HCT116 (cell line): ENCODE data around the gene SPATS2L. TPM values are rescaled to one million over a fixed set of nuclear protein-coding genes. Genes with fewer than 3 reads are reported as not detected.

Experiments
- ATAC-seq: fragments of 200-7000 bp; cut with Tn5 transposase; 2 replicates; pipeline ENCODE4 v1.9.1; 2020; ENCODE audit warnings: mild to moderate bottlenecking, moderate library complexity
- BruUV-seq: library from RNA; stranded (reverse); fragments of 400-500 nt; replicated peaks from 2 replicates; lab custom pipeline; 2021; lab: Mats Ljungman, UMichigan
- CTCF ChIA-PET: fragments of 300-600 bp; sonication (Branson Sonifier 250); formaldehyde crosslinking; loops from one replicate; lab custom pipeline; 2021; ENCODE audit warnings: antibody characterized with exemption; lab: Charles Lee
- POLR2A ChIA-PET: fragments of 300-600, 350-600 bp; sonication (Branson Sonifier 250); formaldehyde crosslinking; loops from one replicate; lab custom pipeline; 2021; ENCODE audit warnings: antibody characterized with exemption; lab: Charles Lee
- RAD21 ChIA-PET, 2 experiments: fragments of 300-600 bp; sonication (Branson Sonifier 250); formaldehyde crosslinking; loops; one replicate each; lab custom pipeline; 2023; ENCODE audit warnings: low total read pairs in 2 of 2; ENCODE audit not compliant: uncharacterized antibody in 2 of 2, unreplicated experiment in 2 of 2, low non-redundant PET in 1 of 2; lab: Charles Lee
- DNase-seq: peaks from one replicate; pipeline ENCODE4 v3.0.0-alpha.2; 2010; ENCODE audit warnings: low read depth, low spot score
- H2AFZ ChIP-seq: fragments of 200-600 bp; shearing (Covaris generic), sonication (generic); 2 replicates; pipeline ENCODE4 v1.6.1; 2017; ENCODE audit warnings: low read depth, mixed run types, mixed read lengths, antibody characterized with exemption, low read length; ENCODE audit not compliant: poor library complexity, severe bottlenecking
- H3K27ac ChIP-seq: 2 replicates; pipeline ENCODE4 v1.5.1; 2012; ENCODE audit warnings: low read depth, low read length
- H3K27me3 ChIP-seq: fragments of 200-600 bp; sonication (generic); 2 replicates; pipeline ENCODE4 v1.6.1; 2016; ENCODE audit warnings: mixed run types, low read length, mixed read lengths; ENCODE audit not compliant: insufficient read depth
- H3K36me3 ChIP-seq, 2 experiments: fragments of 200-500 bp in 1 of 2; fragments of 200-600 bp in 1 of 2; sonication (Bioruptor generic) in 1 of 2; sonication (generic) in 1 of 2; 2 replicates each; pipeline versions ENCODE4 v1.5.1 to v1.6.1; 2014 to 2016; ENCODE audit warnings: low read length in 2 of 2, inconsistent platforms in 1 of 2, mixed read lengths in 1 of 2, mixed run types in 1 of 2; ENCODE audit not compliant: insufficient read depth in 2 of 2, control insufficient read depth in 1 of 2
- H3K4me1 ChIP-seq, 2 experiments: fragments of 200-600 bp in 1 of 2; sonication (generic) in 1 of 2; 2 replicates each; pipeline versions ENCODE4 v1.5.1 to v1.6.1; 2012 to 2017; ENCODE audit warnings: low read length in 2 of 2, inconsistent platforms in 1 of 2, mild to moderate bottlenecking in 1 of 2, mixed read lengths in 1 of 2, mixed run types in 1 of 2, moderate library complexity in 1 of 2; ENCODE audit not compliant: insufficient read depth in 2 of 2, control insufficient read depth in 1 of 2
- H3K4me2 ChIP-seq: fragments of 200-600 bp; sonication (generic); 2 replicates; pipeline ENCODE4 v1.6.1; 2017; ENCODE audit warnings: mixed run types, low read length, mixed read lengths
- H3K4me3 ChIP-seq, 2 experiments: fragments of 200-600 bp in 1 of 2; sonication (generic) in 1 of 2; replicated peaks in 1 of 2; 2 replicates each; pipeline ENCODE4 v1.5.1; 2011 to 2016; ENCODE audit warnings: low read length in 2 of 2, control low read depth in 1 of 2, low read depth in 1 of 2, mild to moderate bottlenecking in 1 of 2, mixed read lengths in 1 of 2, mixed run types in 1 of 2
- H3K79me2 ChIP-seq: fragments of 200-600 bp; sonication (generic); 2 replicates; pipeline ENCODE4 v1.6.1; 2017; ENCODE audit warnings: mild to moderate bottlenecking, mixed run types, low read length, moderate library complexity, mixed read lengths; ENCODE audit not compliant: insufficient read depth
- H3K9ac ChIP-seq: fragments of 200-600 bp; sonication (generic); 2 replicates; pipeline ENCODE4 v1.6.1; 2016; ENCODE audit warnings: low read length, mixed read lengths
- H3K9me2 ChIP-seq: fragments of 200-600 bp; sonication (generic), shearing (Covaris generic); 2 replicates; pipeline ENCODE4 v1.6.1; 2017; ENCODE audit warnings: mixed run types, mild to moderate bottlenecking, moderate library complexity; ENCODE audit not compliant: insufficient read depth
- H3K9me3 ChIP-seq, 2 experiments: fragments of 200-500 bp in 1 of 2; fragments of 200-600 bp in 1 of 2; sonication (Bioruptor generic) in 1 of 2; sonication (generic) in 1 of 2; 2 replicates each; pipeline ENCODE4 v1.6.1; 2014 to 2017; ENCODE audit warnings: low read length in 2 of 2, mixed read lengths in 2 of 2, inconsistent platforms in 1 of 2, low read depth in 1 of 2, mild to moderate bottlenecking in 1 of 2, mixed run types in 1 of 2, moderate library complexity in 1 of 2; ENCODE audit not compliant: control insufficient read depth in 1 of 2, insufficient read depth in 1 of 2
- H4K20me1 ChIP-seq: fragments of 200-600 bp; sonication (generic), shearing (Covaris generic); 2 replicates; pipeline ENCODE4 v1.6.1; 2017; ENCODE audit warnings: mixed run types, mild to moderate bottlenecking, moderate library complexity; ENCODE audit not compliant: insufficient read depth
- ATF3 ChIP-seq: IDR thresholded peaks from 2 replicates; pipeline ENCODE4 v1.6.1; 2012
- CEBPB ChIP-seq: IDR thresholded peaks from 2 replicates; pipeline ENCODE4 v1.6.1; 2012; ENCODE audit warnings: low read depth
- CTCF ChIP-seq, 3 experiments: fragments of 200-600 bp in 1 of 3; sonication (generic) in 1 of 3; IDR thresholded peaks in 2 of 3; conservative IDR thresholded peaks in 1 of 3; 2 replicates each; pipeline ENCODE4 v1.5.1; 2012 to 2017; ENCODE audit warnings: low read depth in 2 of 3, low read length in 2 of 3, antibody characterized with exemption in 1 of 3, borderline replicate concordance in 1 of 3, control low read depth in 1 of 3, mild to moderate bottlenecking in 1 of 3, mixed read lengths in 1 of 3, mixed run types in 1 of 3, moderate library complexity in 1 of 3; ENCODE audit not compliant: insufficient read depth in 1 of 3
- EZH2 ChIP-seq: fragments of 200-600 bp; sonication (generic); IDR thresholded peaks from 2 replicates; pipeline ENCODE4 v1.6.1; 2017; ENCODE audit warnings: antibody characterized with exemption, mixed run types
- JUND ChIP-seq: IDR thresholded peaks from 2 replicates; pipeline ENCODE4 v1.6.1; 2012
- MAX ChIP-seq: IDR thresholded peaks from 2 replicates; pipeline ENCODE4 v1.6.1; 2012
- POLR2AphosphoS5 ChIP-seq: IDR thresholded peaks from 2 replicates; pipeline ENCODE4 v1.6.1; 2011; ENCODE audit warnings: mild to moderate bottlenecking, low read depth, low read length, moderate library complexity
- RAD21 ChIP-seq: IDR thresholded peaks from 2 replicates; pipeline ENCODE4 v1.6.1; 2012; ENCODE audit warnings: low read depth, mild to moderate bottlenecking
- SIN3A ChIP-seq: IDR thresholded peaks from 2 replicates; pipeline ENCODE4 v1.6.1; 2012; ENCODE audit warnings: low read depth
- TCF7L2 ChIP-seq: IDR thresholded peaks from 2 replicates; pipeline ENCODE4 v1.7.0; 2011; ENCODE audit warnings: borderline replicate concordance, inconsistent platforms; ENCODE audit not compliant: insufficient read depth, insufficient read length; ENCODE audit errors: extremely low read depth
- ZFX ChIP-seq: fragments of 450-650 bp; IDR thresholded peaks from 2 replicates; pipeline ENCODE4 v1.6.1; 2017
- intact Hi-C: fragments of 100-400 bp; cut with micrococcal nuclease; formaldehyde crosslinking; loops from 2 replicates; pipeline ENCODE4 v1.10.0; 2022
- total RNA-seq: library from RNA; stranded (reverse); gene quantifications from one replicate; pipeline ENCODE4 v1.2.1, GENCODE V29; 2021; ENCODE audit not compliant: unreplicated experiment

The SPATS2L gene
- total RNA-seq, 1 experiment from 2014 or later: 87.1 TPM

- ATAC-seq (no peak), DNase-seq (no peak)
- ChIA-PET POLR2A (no interaction called here), CTCF (no interaction called here), RAD21 (no interaction called here)
- intact Hi-C loops: no loop called here
- no peaks in the 10 kb centered on the region for H3K36me3 ChIP-seq
- no peaks in the 10 kb centered on the region for H4K20me1 ChIP-seq
- no peak overlapping the region for H2AFZ ChIP-seq
- H3K79me2 ChIP-seq: no peaks in the 10 kb centered on the region
- H3K27me3 ChIP-seq: no peaks in the 10 kb centered on the region
- peaks cover 2 to 16% of the 10 kb centered on the region in 2 experiments; a peak in 1 of 4 replicates for H3K4me1 ChIP-seq
- no peaks in the 10 kb centered on the region for H3K9me2 ChIP-seq
- BruUV-seq: no TSS peak
- TF ChIP-seq JUND (no peak), ATF3 (no peak), ZFX (no peak), SIN3A (no peak), RAD21 (no peak), POLR2AphosphoS5 (no peak), TCF7L2 (no peak), MAX (no peak), CEBPB (no peak), CTCF (IDR thresholded peaks at IDR 0.05 in 2 of 3, conservative IDR thresholded peaks at IDR 0.05 in 1 of 3; ENCODE audit: borderline replicate concordance in 1 of 3, insufficient read depth in 1 of 3, low read depth in 2 of 3, low read length in 2 of 3) (no peak), EZH2 (no peak)
- H3K27ac ChIP-seq: no peak overlapping the region
- no peak overlapping the region for H3K4me2 ChIP-seq
- H3K9ac ChIP-seq: no peak overlapping the region
- H3K9me3 ChIP-seq: no peaks in the 10 kb centered on the region
- no peak overlapping the region for H3K4me3 ChIP-seq
Observed at GRCh38 chr2:200507179-200507578, 200.7 kb downstream of the SPATS2L start.
